Measurements from ENCODE around the gene SALL2.
"Not testable (repeated sequence)": the region's sequence is repeated elsewhere in the genome, so short reads cannot be mapped to it uniquely, and the experiment has no call there.

SALL2 gene

DNA sequence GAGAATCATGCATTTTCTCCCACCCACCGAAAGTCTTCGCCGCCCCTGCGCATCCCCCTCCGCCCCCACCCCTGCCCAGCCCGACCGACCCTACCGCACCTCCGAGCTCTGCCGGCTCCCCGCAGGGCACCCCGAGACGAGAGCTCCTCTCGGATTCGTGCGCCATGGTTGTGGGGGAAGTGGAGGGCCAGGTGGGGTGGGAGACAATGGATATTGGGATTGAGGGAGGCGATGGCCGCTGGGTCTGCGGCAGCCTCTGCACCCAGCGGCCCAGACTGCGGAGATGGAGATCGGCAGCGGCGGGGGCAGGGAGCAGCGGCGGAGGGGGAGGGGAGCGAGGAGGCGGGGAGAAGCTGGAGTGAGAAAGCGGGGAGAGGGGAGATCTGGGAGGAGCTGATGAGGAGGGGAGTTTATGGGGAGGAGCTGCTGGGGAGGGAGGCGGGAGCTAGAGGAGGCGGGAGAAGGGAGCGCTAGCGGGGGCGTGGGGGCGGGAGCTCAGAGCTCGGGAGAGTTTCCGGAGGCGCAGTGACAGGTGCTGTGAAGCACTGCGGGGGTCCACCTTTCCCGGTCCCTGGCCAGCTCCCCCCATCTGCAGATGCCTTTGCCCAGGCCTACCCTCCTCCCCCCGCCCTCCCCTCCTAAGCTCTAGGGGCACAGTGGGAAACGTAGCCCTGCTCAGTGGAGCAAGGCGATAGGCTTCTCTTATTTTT is at the start of gene SALL2:
Gene SALL2, minus strand, starts transcription at position 385 of the 710 bp plus-strand sequence. Its CDS starts 219 bp downstream, at position 166.
- Histone ChIP-seq H3K36me3 (ENCODE audit: control insufficient read depth, insufficient read depth, low read length) (peaks cover 35% of the 10 kb centered on the region), H3K27me3 (ENCODE audit: control insufficient read depth, insufficient read depth, low read length) (no peaks in the 10 kb centered on the region), H3K27ac (ENCODE audit: low read length) (peak within 1 kb of the TSS; percentile 48), H3K9me3 (ENCODE audit: control insufficient read depth, insufficient read depth, low read length) (no peaks in the 10 kb centered on the region), H3K4me1 (ENCODE audit: control insufficient read depth, insufficient read depth, low read length) (peaks cover 17% of the 10 kb centered on the region), H3K4me3 (ENCODE audit: low read length) (peak within 1 kb of the TSS; percentile 88)
- no CpG with 5 or more reads among the region's 43 CpGs for WGBS (ENCODE audit: insufficient coverage, insufficient read length)
- peak; percentile 96 for DNase-seq (ENCODE audit: low read depth, low spot score)

- H3K9me3 ChIP-seq (ENCODE audit: control insufficient read depth, insufficient read depth, low read length): no peaks in the 10 kb centered on the region
- no peak overlapping the region for H3K27ac ChIP-seq (ENCODE audit: low read length)
- no peaks in the 10 kb centered on the region for H3K4me1 ChIP-seq (ENCODE audit: control insufficient read depth, insufficient read depth, low read length)
- no peak for DNase-seq (ENCODE audit: low read depth, low spot score)
- H3K27me3 ChIP-seq (ENCODE audit: control insufficient read depth, insufficient read depth, low read length): no peaks in the 10 kb centered on the region
- no CpG with 5 or more reads among the region's 6 CpGs for WGBS (ENCODE audit: insufficient coverage, insufficient read length)
- H3K4me3 ChIP-seq (ENCODE audit: low read length): no peak overlapping the region
- no peaks in the 10 kb centered on the region for H3K36me3 ChIP-seq (ENCODE audit: control insufficient read depth, insufficient read depth, low read length)
Measured at GRCh38 chr14:21575661-21576060, 49.5 kb upstream of the SALL2 start.

DNA sequence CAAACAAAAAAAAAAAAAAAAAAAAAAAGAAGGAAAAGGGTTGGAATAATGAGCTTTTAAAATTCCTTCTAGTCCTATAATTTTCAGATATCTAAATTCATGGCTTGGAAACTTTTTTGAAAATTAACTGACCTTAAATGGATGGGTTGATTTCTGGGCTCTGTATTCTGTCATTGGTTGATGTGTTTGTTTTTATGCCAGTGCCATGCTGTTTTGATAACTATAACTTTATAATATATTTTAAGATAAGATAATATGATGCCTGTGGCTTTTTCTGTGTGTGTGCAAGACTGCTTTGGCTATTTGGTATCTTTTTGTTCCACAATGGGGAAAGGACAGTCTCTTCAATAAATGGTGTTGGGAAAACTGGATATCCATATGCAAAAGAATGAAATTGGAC is 46.5 kb upstream of the SALL2 start:
- Histone ChIP-seq H3K27me3 (ENCODE audit: control insufficient read depth, insufficient read depth, low read length) (no peaks in the 10 kb centered on the region), H3K9me3 (ENCODE audit: control insufficient read depth, insufficient read depth, low read length) (no peaks in the 10 kb centered on the region), H3K27ac (ENCODE audit: low read length) (no peak overlapping the region), H3K4me3 (ENCODE audit: low read length) (no peak overlapping the region), H3K4me1 (ENCODE audit: control insufficient read depth, insufficient read depth, low read length) (no peaks in the 10 kb centered on the region), H3K36me3 (ENCODE audit: control insufficient read depth, insufficient read depth, low read length) (no peaks in the 10 kb centered on the region)
- DNase-seq (ENCODE audit: low read depth, low spot score): no peak

DNA sequence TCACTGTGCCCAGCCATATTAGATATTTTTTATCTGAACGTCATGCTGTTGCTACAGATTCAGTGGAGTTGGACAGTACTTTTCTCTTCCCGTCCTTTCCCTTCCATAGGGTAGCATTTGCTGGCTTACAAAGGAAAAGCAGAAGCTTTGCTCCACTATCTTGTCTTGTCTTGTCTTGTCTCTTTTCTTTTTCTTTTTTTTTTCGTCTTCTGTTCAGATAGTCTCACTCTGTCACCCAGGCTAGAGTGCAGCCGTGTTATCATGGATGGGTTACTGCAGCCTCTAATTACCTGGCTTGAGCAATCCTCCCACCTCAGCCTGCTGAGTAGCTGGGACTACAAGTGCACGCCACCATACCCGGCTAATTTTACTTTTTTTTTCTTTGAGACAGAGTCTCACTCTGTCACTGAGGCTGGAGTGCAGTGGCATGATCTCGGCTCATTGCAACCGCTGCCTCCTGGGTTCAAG is 32.6 kb upstream of the SALL2 start:
- no peaks in the 10 kb centered on the region for H3K36me3 ChIP-seq (ENCODE audit: control insufficient read depth, insufficient read depth, low read length)
- H3K27ac ChIP-seq (ENCODE audit: low read length): no peak overlapping the region
- H3K9me3 ChIP-seq (ENCODE audit: control insufficient read depth, insufficient read depth, low read length): no peaks in the 10 kb centered on the region
- H3K27me3 ChIP-seq (ENCODE audit: control insufficient read depth, insufficient read depth, low read length): no peaks in the 10 kb centered on the region
- DNase-seq (ENCODE audit: low read depth, low spot score): no peak
- H3K4me3 ChIP-seq (ENCODE audit: low read length): no peak overlapping the region
- WGBS (ENCODE audit: insufficient coverage, insufficient read length): no CpG with 5 or more reads among the region's 8 CpGs
- H3K4me1 ChIP-seq (ENCODE audit: control insufficient read depth, insufficient read depth, low read length): peaks cover 3% of the 10 kb centered on the region; the same call in 1 of the 2 replicates

- DNase-seq (ENCODE audit: low read depth, low spot score): peak; percentile 99
- H3K4me1 ChIP-seq (ENCODE audit: control insufficient read depth, insufficient read depth, low read length): peaks cover 3% of the 10 kb centered on the region; the same call in 1 of the 2 replicates
- H3K36me3 ChIP-seq (ENCODE audit: control insufficient read depth, insufficient read depth, low read length): no peaks in the 10 kb centered on the region
- H3K27me3 ChIP-seq (ENCODE audit: control insufficient read depth, insufficient read depth, low read length): no peaks in the 10 kb centered on the region
- peak overlapping the region; percentile 96 for H3K27ac ChIP-seq (ENCODE audit: low read length)
- H3K9me3 ChIP-seq (ENCODE audit: control insufficient read depth, insufficient read depth, low read length): no peaks in the 10 kb centered on the region
- H3K4me3 ChIP-seq (ENCODE audit: low read length): no peak overlapping the region
- WGBS (ENCODE audit: insufficient coverage, insufficient read length): no CpG with 5 or more reads among the region's 11 CpGs
Measured at GRCh38 chr14:21557084-21557901, 31.1 kb upstream of the SALL2 start.

DNA sequence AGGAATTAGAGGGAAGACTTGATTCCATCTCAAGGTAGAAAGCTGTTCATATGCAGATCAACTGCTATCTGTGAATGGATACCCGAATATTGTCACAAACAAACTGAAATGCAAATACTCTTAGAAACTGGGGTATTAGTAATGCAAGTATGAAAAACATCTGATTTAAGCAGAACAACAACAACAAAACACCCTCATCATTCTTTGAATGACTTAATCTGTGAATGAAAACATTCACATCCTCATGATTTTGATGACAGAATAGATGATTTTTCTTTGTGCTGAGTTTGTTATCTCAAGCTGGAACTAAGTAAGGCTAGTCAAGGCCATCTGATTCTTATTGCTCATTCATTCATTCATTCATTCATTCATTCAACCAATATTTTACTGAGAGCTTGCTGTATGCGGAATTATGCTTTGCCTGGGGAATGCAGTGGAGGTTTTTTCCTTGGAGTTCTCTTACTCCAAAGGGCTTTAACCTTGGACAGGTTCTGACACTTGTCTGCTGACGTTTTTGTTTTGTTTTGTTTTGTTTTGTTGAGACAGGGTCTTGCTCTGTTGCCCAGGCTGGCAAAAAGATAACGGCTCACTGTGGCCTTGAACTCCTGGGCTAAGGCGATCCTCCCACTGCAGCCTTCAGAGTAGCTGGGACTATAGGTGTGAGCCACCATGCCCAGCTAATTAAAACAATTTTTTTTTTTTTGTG is 30.4 kb upstream of the SALL2 start:
- Histone ChIP-seq H3K27me3 (ENCODE audit: control insufficient read depth, insufficient read depth, low read length) (no peaks in the 10 kb centered on the region), H3K9me3 (ENCODE audit: control insufficient read depth, insufficient read depth, low read length) (no peaks in the 10 kb centered on the region), H3K4me3 (ENCODE audit: low read length) (no peak overlapping the region), H3K36me3 (ENCODE audit: control insufficient read depth, insufficient read depth, low read length) (no peaks in the 10 kb centered on the region), H3K4me1 (ENCODE audit: control insufficient read depth, insufficient read depth, low read length) (peaks cover 3% of the 10 kb centered on the region; the same call in 1 of the 2 replicates), H3K27ac (ENCODE audit: low read length) (peak overlapping the region; percentile 96)
- WGBS (ENCODE audit: insufficient coverage, insufficient read length): no CpG with 5 or more reads among the region's 5 CpGs
- no peak for DNase-seq (ENCODE audit: low read depth, low spot score)

- no peak for DNase-seq (ENCODE audit: low read depth, low spot score)
- Histone ChIP-seq H3K9me3 (ENCODE audit: control insufficient read depth, insufficient read depth, low read length) (no peaks in the 10 kb centered on the region), H3K27ac (ENCODE audit: low read length) (no peak overlapping the region), H3K27me3 (ENCODE audit: control insufficient read depth, insufficient read depth, low read length) (no peaks in the 10 kb centered on the region), H3K36me3 (ENCODE audit: control insufficient read depth, insufficient read depth, low read length) (no peaks in the 10 kb centered on the region), H3K4me1 (ENCODE audit: control insufficient read depth, insufficient read depth, low read length) (peaks cover 3% of the 10 kb centered on the region; the same call in 1 of the 2 replicates), H3K4me3 (ENCODE audit: low read length) (no peak overlapping the region)
- WGBS (ENCODE audit: insufficient coverage, insufficient read length): no CpG with 5 or more reads among the region's 3 CpGs
Measured at GRCh38 chr14:21553266-21553665, 27.1 kb upstream of the SALL2 start.

- H3K36me3 ChIP-seq (ENCODE audit: control insufficient read depth, insufficient read depth, low read length); H3K4me1 ChIP-seq (ENCODE audit: control insufficient read depth, insufficient read depth, low read length); H3K4me3 ChIP-seq (ENCODE audit: low read length); H3K27ac ChIP-seq (ENCODE audit: low read length); H3K9me3 ChIP-seq (ENCODE audit: control insufficient read depth, insufficient read depth, low read length); DNase-seq (ENCODE audit: low read depth, low spot score); H3K27me3 ChIP-seq (ENCODE audit: control insufficient read depth, insufficient read depth, low read length): not testable (repeated sequence)
- no CpG with 5 or more reads among the region's 7 CpGs for WGBS (ENCODE audit: insufficient coverage, insufficient read length)
Measured at GRCh38 chr14:21544588-21544987, 18.4 kb upstream of the SALL2 start.

- H3K27me3 ChIP-seq (ENCODE audit: control insufficient read depth, insufficient read depth, low read length): no peaks in the 10 kb centered on the region
- peaks cover 2% of the 10 kb centered on the region; the same call in 1 of the 2 replicates for H3K9me3 ChIP-seq (ENCODE audit: control insufficient read depth, insufficient read depth, low read length)
- DNase-seq (ENCODE audit: low read depth, low spot score): no peak
- H3K4me3 ChIP-seq (ENCODE audit: low read length): no peak overlapping the region
- H3K36me3 ChIP-seq (ENCODE audit: control insufficient read depth, insufficient read depth, low read length): no peaks in the 10 kb centered on the region; the same call in 1 of the 2 replicates
- H3K27ac ChIP-seq (ENCODE audit: low read length): no peak overlapping the region
- WGBS (ENCODE audit: insufficient coverage, insufficient read length): no CpG with 5 or more reads among the region's 5 CpGs
- no peaks in the 10 kb centered on the region; the same call in none of the 2 replicates for H3K4me1 ChIP-seq (ENCODE audit: control insufficient read depth, insufficient read depth, low read length)
Measured at GRCh38 chr14:21543963-21544362, 17.8 kb upstream of the SALL2 start.

DNA sequence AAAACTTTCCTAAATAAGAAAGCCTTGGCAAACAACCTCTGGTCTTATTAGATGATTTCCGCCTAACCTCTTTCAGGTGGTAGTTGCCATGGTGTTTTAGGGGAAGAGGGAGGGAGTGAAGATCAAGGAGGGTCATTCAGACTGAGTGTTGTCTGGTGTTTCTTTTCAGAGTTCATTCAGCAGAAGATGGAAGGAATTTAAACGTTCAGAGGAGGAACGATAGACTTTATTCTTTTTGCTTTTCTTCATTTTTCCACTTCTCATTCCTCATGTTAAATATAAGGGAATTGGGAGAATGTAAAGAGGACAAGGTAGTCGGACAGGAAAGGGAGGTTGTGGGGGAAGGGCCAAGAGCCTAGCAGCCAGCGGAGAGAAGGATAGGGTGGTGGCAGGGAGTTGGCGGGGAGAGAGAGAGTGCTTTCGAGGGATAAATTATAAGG is 17.4 kb upstream of the SALL2 start:
- H3K9me3 ChIP-seq (ENCODE audit: control insufficient read depth, insufficient read depth, low read length): peaks cover 2% of the 10 kb centered on the region; the same call in 1 of the 2 replicates
- no peak for DNase-seq (ENCODE audit: low read depth, low spot score)
- no peaks in the 10 kb centered on the region; the same call in 1 of the 2 replicates for H3K36me3 ChIP-seq (ENCODE audit: control insufficient read depth, insufficient read depth, low read length)
- WGBS (ENCODE audit: insufficient coverage, insufficient read length): no CpG with 5 or more reads among the region's 7 CpGs
- no peak overlapping the region for H3K4me3 ChIP-seq (ENCODE audit: low read length)
- H3K27me3 ChIP-seq (ENCODE audit: control insufficient read depth, insufficient read depth, low read length): no peaks in the 10 kb centered on the region
- no peak overlapping the region for H3K27ac ChIP-seq (ENCODE audit: low read length)
- no peaks in the 10 kb centered on the region; the same call in none of the 2 replicates for H3K4me1 ChIP-seq (ENCODE audit: control insufficient read depth, insufficient read depth, low read length)
